HepG2 (cell line): ENCODE results near the gene NRN1L. TPM values are rescaled to one million over a fixed set of nuclear protein-coding genes. Genes with fewer than 3 reads are reported as not detected.
A peak's percentile ranks its signal among the peaks of the same experiment; 100 is the strongest.

Experiments used
- AKAP8 ChIP-seq: sonication (generic); formaldehyde crosslinking; IDR thresholded peaks from 2 replicates; pipeline ENCODE4 v1.5.1; 2020; ENCODE audit warnings: mild to moderate bottlenecking, missing genetic modification reagents
- DNMT3B ChIP-seq: conservative IDR thresholded peaks from 2 replicates; pipeline ENCODE4 v1.6.1; 2016; ENCODE audit warnings: missing biosample characterization, control low read depth
- EZH2 ChIP-seq: conservative IDR thresholded peaks from 2 replicates; pipeline ENCODE4 v1.6.1; 2012; ENCODE audit warnings: mild to moderate bottlenecking, low read depth, low read length, moderate library complexity
- GATA4 ChIP-seq: sonication (generic); IDR thresholded peaks from 2 replicates; pipeline ENCODE4 v1.6.1; 2016; ENCODE audit warnings: antibody characterized with exemption, low read depth, borderline replicate concordance
- KLF12 ChIP-seq: sonication (generic); formaldehyde crosslinking; IDR thresholded peaks from 2 replicates; pipeline ENCODE4 v1.4.0; 2020; ENCODE audit warnings: missing genetic modification reagents, borderline replicate concordance
- PCBP2 ChIP-seq: fragments of 200-400 bp; formaldehyde crosslinking; optimal IDR thresholded peaks from 2 replicates; pipeline ENCODE3; 2018; ENCODE audit warnings: low read length, low read depth; ENCODE audit not compliant: poor library complexity, severe bottlenecking
- PHF5A ChIP-seq: IDR thresholded peaks from one replicate; pipeline ENCODE4 v1.6.1; 2018; ENCODE audit warnings: low read depth, missing genetic modification reagents; ENCODE audit not compliant: unreplicated experiment
- TFE3 ChIP-seq: IDR thresholded peaks from 2 replicates; pipeline ENCODE4 v1.6.1; 2016
- YEATS4 ChIP-seq: sonication (generic); formaldehyde crosslinking; IDR thresholded peaks from 2 replicates; pipeline ENCODE4 v1.4.0; 2020; ENCODE audit warnings: missing genetic modification reagents, borderline replicate concordance
- ZBTB25 ChIP-seq: IDR thresholded peaks from 2 replicates; pipeline ENCODE4 v1.6.1; 2018; ENCODE audit warnings: missing genetic modification reagents
- ZBTB49 ChIP-seq: sonication (generic); formaldehyde crosslinking; IDR thresholded peaks from 2 replicates; pipeline ENCODE4 v1.4.0; 2020; ENCODE audit warnings: missing genetic modification reagents, borderline replicate concordance
- ZNF10 ChIP-seq: sonication (generic); formaldehyde crosslinking; IDR thresholded peaks from 2 replicates; pipeline ENCODE4 v1.4.0; 2020; ENCODE audit warnings: mild to moderate bottlenecking, low read depth, missing genetic modification reagents, borderline replicate concordance
- ZNF253 ChIP-seq: sonication (generic); formaldehyde crosslinking; IDR thresholded peaks from 2 replicates; pipeline ENCODE4 v1.8.0; 2022; ENCODE audit warnings: mild to moderate bottlenecking, missing genetic modification reagents, borderline replicate concordance
- ZNF256 ChIP-seq: sonication (generic); formaldehyde crosslinking; conservative IDR thresholded peaks from 2 replicates; pipeline ENCODE4 v1.4.0; 2020; ENCODE audit warnings: missing genetic modification reagents
- ZNF275 ChIP-seq: sonication (generic); formaldehyde crosslinking; IDR thresholded peaks from 2 replicates; pipeline ENCODE4 v1.8.0; 2022; ENCODE audit warnings: missing genetic modification reagents, mild to moderate bottlenecking, inconsistent platforms, borderline replicate concordance
- ZNF501 ChIP-seq: sonication (generic); formaldehyde crosslinking; IDR thresholded peaks from 2 replicates; pipeline ENCODE4 v1.5.1; 2020; ENCODE audit warnings: mild to moderate bottlenecking, moderate library complexity, missing genetic modification reagents
- ZNF709 ChIP-seq: sonication (generic); formaldehyde crosslinking; IDR thresholded peaks from 2 replicates; pipeline ENCODE4 v1.5.0; 2020; ENCODE audit warnings: mild to moderate bottlenecking, missing genetic modification reagents
- ZSCAN5A ChIP-seq: sonication (generic); formaldehyde crosslinking; IDR thresholded peaks from 2 replicates; pipeline ENCODE4 v1.8.0; 2022; ENCODE audit warnings: mild to moderate bottlenecking, missing genetic modification reagents, borderline replicate concordance
- polyA plus RNA-seq, 8 experiments: library from polyadenylated mRNA; depleted of rRNA in 3 of 8; stranded (reverse) in 7 of 8; unstranded in 1 of 8; fragments of >200 nt; fragmentation: Illumina TruSeq in 4 of 8; extraction: Trizol in 4 of 8; gene quantifications; 2 replicates each; pipeline versions ENCODE4 v1.2.1 to v1.2.3, GENCODE V29; 2011 to 2016; ENCODE audit warnings: low read depth in 4 of 8, missing spikeins in 1 of 8, mixed read lengths in 1 of 8; ENCODE audit not compliant: insufficient read depth in 1 of 8
- total RNA-seq, 5 experiments: library from RNA; depleted of rRNA; stranded (reverse); fragments of >200 nt; fragmentation: Illumina TruSeq; extraction: Trizol; gene quantifications; 2 replicates each; pipeline ENCODE4 v1.2.3, GENCODE V29; 2016; ENCODE audit warnings: low read depth in 1 of 5

The NRN1L gene
- total and polyA plus RNA-seq, 2 of the 13 experiments (the other 11 are each of a cell fraction or from before 2014, with no cell fraction given): 0.53 to 1.2 TPM

DNA sequence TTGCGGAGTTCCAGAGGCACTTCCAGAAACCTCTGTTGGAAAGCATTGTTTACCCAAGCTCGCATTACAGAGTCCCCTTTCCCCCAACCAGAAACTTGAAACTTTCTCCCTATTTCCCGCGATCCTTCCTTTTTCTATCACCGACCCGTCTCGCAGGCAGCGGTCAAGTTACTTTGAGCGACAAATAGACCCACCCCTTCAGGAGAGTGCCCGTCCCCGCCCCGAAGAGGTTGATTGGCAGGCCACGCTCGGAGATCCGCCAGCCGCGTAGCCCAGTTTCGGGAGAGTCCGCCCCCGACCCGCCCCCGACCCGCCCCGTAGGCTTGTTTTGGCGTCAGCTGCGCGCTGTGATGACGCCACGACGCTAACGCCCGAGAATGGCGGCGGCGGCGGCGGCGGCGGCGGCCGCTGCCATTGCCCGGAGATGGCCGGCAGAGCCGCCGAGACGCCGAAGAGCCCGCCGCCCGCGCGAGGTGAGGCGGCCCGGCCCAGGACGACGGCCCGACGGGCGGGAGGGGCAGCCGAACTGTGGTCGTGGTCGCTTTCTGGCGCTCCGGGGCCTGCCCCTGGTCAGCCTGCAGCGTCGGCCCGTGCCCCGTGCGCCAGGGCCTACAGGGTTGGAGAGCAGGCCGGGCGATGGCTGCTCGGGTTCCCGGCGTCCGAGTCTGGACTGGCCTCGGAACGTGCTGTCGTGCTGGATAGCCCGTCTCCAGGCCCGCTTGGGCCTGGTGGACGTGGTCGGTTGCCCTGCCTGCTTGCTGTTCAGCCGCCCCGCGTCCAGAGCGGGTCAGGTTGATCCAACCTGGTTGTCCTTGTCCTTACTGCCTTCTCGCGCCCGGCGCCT, 8.4 kb downstream of the NRN1L start, which contains the start of gene PSKH1 (continued):
- TF ChIP-seq YEATS4 (CRISPR knock-in tag) (peak; percentile 94), ZSCAN5A (CRISPR knock-in tag) (no peak), ZNF253 (CRISPR knock-in tag) (peak; percentile 80; the same call in 1 of the 2 replicates), TFE3 (CRISPR knock-in tag) (no peak; the same call in 1 of the 2 replicates), ZBTB49 (CRISPR knock-in tag) (no peak), EZH2 (no peak), PCBP2 (no peak), ZNF256 (CRISPR knock-in tag) (peak; percentile 70), PHF5A (CRISPR knock-in tag) (no peak), ZNF275 (CRISPR knock-in tag) (no peak; the same call in 1 of the 2 replicates), ZNF709 (CRISPR knock-in tag) (no peak), AKAP8 (CRISPR knock-in tag) (no peak), GATA4 (peak; percentile 17; the same call in 1 of the 2 replicates), ZBTB25 (no peak), ZNF501 (CRISPR knock-in tag) (peak; percentile 65; the same call in 1 of the 2 replicates), ZNF10 (no peak), DNMT3B (CRISPR knock-in tag) (no peak), KLF12 (CRISPR knock-in tag) (peak; percentile 92)
